K562 (cell line): ENCODE measurements around the gene PRRC2B. TPM values are rescaled to one million over a fixed set of nuclear protein-coding genes. Genes with fewer than 3 reads are reported as not detected.

Experiments
- CC2D1A ChIP-seq: fragments of 450-650 bp; IDR thresholded peaks from 2 replicates; pipeline ENCODE4 v1.6.1; 2017; ENCODE audit warnings: mild to moderate bottlenecking
- CCNT2 ChIP-seq: IDR thresholded peaks from 2 replicates; pipeline ENCODE4 v1.6.1; 2011; ENCODE audit warnings: borderline replicate concordance, low read depth, mild to moderate bottlenecking, moderate library complexity, mixed read lengths, low read length; ENCODE audit not compliant: insufficient read length; ENCODE audit errors: extremely low read depth
- CXXC5 ChIP-seq: fragments of 250-450 bp; sonication (Bioruptor Pico); IDR thresholded peaks from 2 replicates; pipeline ENCODE4 v1.8.0; 2022; ENCODE audit warnings: inconsistent platforms, mild to moderate bottlenecking, moderate library complexity
- E2F6 ChIP-seq, 2 experiments: IDR thresholded peaks; 2 replicates each; pipeline ENCODE4 v1.6.1; 2011; ENCODE audit warnings: borderline replicate concordance in 1 of 2, control low read depth in 1 of 2, low read depth in 1 of 2, low read length in 1 of 2, mild to moderate bottlenecking in 1 of 2, mixed read lengths in 1 of 2, moderate library complexity in 1 of 2; ENCODE audit not compliant: insufficient read depth in 1 of 2, insufficient read length in 1 of 2, poor library complexity in 1 of 2, severe bottlenecking in 1 of 2; ENCODE audit errors: extremely low read depth in 1 of 2
- EP300 ChIP-seq: IDR thresholded peaks from 2 replicates; pipeline ENCODE4 v1.6.1; 2012; ENCODE audit warnings: low read length, improper control_type of control experiment
- ETV5 ChIP-seq: sonication (generic); formaldehyde crosslinking; IDR thresholded peaks from 2 replicates; pipeline ENCODE4 v1.4.0; 2020; ENCODE audit warnings: low read depth, mild to moderate bottlenecking, missing genetic modification reagents
- FOXA3 ChIP-seq, 2 experiments: fragments of 450-650 bp in 1 of 2; sonication (generic) in 1 of 2; formaldehyde crosslinking; IDR thresholded peaks in 1 of 2; conservative IDR thresholded peaks in 1 of 2; 2 replicates each; pipeline versions ENCODE4 v1.4.0 to v1.8.0; 2020 to 2022; ENCODE audit warnings: mild to moderate bottlenecking in 2 of 2, missing genetic modification reagents in 1 of 2
- ID3 ChIP-seq, 2 experiments: fragments of 250-450 bp in 1 of 2; fragments of 450-650 bp in 1 of 2; sonication (Bioruptor Pico) in 1 of 2; IDR thresholded peaks; 2 replicates each; pipeline versions ENCODE4 v1.6.1 to v1.8.0; 2016 to 2021; ENCODE audit warnings: mild to moderate bottlenecking in 2 of 2, moderate library complexity in 2 of 2, missing compliant biosample characterization in 1 of 2, missing genetic modification characterization in 1 of 2
- MAZ ChIP-seq, 2 experiments: fragments of 450-650 bp in 1 of 2; sonication (generic) in 1 of 2; formaldehyde crosslinking; IDR thresholded peaks in 1 of 2; conservative IDR thresholded peaks in 1 of 2; 2 replicates each; pipeline versions ENCODE4 v1.4.0 to v1.5.0; 2020; ENCODE audit warnings: mild to moderate bottlenecking in 1 of 2, missing genetic modification reagents in 1 of 2
- MIER1 ChIP-seq: fragments of 450-650 bp; IDR thresholded peaks from 2 replicates; pipeline ENCODE4 v1.6.1; 2016; ENCODE audit warnings: antibody characterized with exemption, mild to moderate bottlenecking, low read depth
- MLLT1 ChIP-seq, 2 experiments: fragments of 450-650 bp; IDR thresholded peaks; 2 replicates each; pipeline ENCODE4 v1.6.1; 2016
- RNF219 ChIP-seq: fragments of 250-450 bp; sonication (Bioruptor Pico); IDR thresholded peaks from 2 replicates; pipeline ENCODE4 v1.5.0; 2022; ENCODE audit warnings: mild to moderate bottlenecking
- ZBTB33 ChIP-seq: sonication (generic); formaldehyde crosslinking; IDR thresholded peaks from 2 replicates; pipeline ENCODE4 v1.8.1; 2023; ENCODE audit warnings: mild to moderate bottlenecking, missing genetic modification reagents
- ZNF134 ChIP-seq: fragments of 250-450 bp; sonication (Bioruptor Pico); conservative IDR thresholded peaks from 2 replicates; pipeline ENCODE4 v1.4.0; 2020
- ZNF146 ChIP-seq: IDR thresholded peaks from one replicate; pipeline ENCODE4 v1.6.1; 2018; ENCODE audit warnings: missing compliant biosample characterization; ENCODE audit not compliant: unreplicated experiment
- ZNF175 ChIP-seq: fragments of 200-800 bp; sonication (Bioruptor generic); IDR thresholded peaks from 2 replicates; pipeline ENCODE4 v1.6.1; 2016; ENCODE audit warnings: low read depth, mild to moderate bottlenecking, missing genetic modification characterization, missing compliant biosample characterization
- ZNF263 ChIP-seq: sonication (generic); formaldehyde crosslinking; IDR thresholded peaks from 2 replicates; pipeline ENCODE4 v1.8.0; 2022; ENCODE audit warnings: mild to moderate bottlenecking, missing genetic modification reagents, borderline replicate concordance
- polyA plus RNA-seq, 8 experiments: library from polyadenylated mRNA; depleted of rRNA in 4 of 8; stranded (reverse) in 5 of 8; unstranded in 3 of 8; fragments of >200 nt; fragmentation: Nextera tagmentation in 2 of 8; fragmentation: Illumina TruSeq in 1 of 8; extraction: Ambion mirVana in 2 of 8; extraction: Trizol in 1 of 8; gene quantifications; 2 replicates each; pipeline versions ENCODE4 v1.2.1 to v1.2.3, GENCODE V29; 2011 to 2014; ENCODE audit warnings: inconsistent platforms in 1 of 8, missing spikeins in 1 of 8
- total RNA-seq, 7 experiments: library from RNA; depleted of rRNA in 6 of 7; stranded (reverse); fragments of >200 nt in 6 of 7; fragmentation: Illumina TruSeq in 2 of 7; extraction: Trizol in 2 of 7; gene quantifications; 2 replicates each; pipeline versions ENCODE4 v1.2.1 to v1.2.3, GENCODE V29; 2011 to 2021; ENCODE audit warnings: low replicate concordance in 1 of 7

Gene PRRC2B
- total and polyA plus RNA-seq, 9 of the 15 experiments (the other 6 are each of a cell fraction or from before 2014, with no cell fraction given), result 0.34 to 125 (median 30.9) TPM

GRCh38 chr9:131394464-131395156 is 724 bp downstream of the PRRC2B start (continued):
- no peak for TF ChIP-seq ZNF175 (CRISPR knock-in tag)
- TF ChIP-seq RNF219 (CRISPR knock-in tag), result no peak
- TF ChIP-seq MIER1, result no peak
- TF ChIP-seq CC2D1A, result no peak
- no peak for TF ChIP-seq ZNF134 (CRISPR knock-in tag)
- no peak for TF ChIP-seq ZBTB33 (CRISPR knock-in tag)
- TF ChIP-seq MLLT1 (IDR thresholded peaks at IDR 0.05), result peak in 1 of 2 experiments; percentile 77; a peak in 2 of 4 replicates
- no peak for TF ChIP-seq EP300
- TF ChIP-seq ETV5, result no peak
- TF ChIP-seq CCNT2, result peak; percentile 44
- no peak for TF ChIP-seq ID3 (CRISPR knock-in tag; IDR thresholded peaks at IDR 0.05)
- no peak for TF ChIP-seq ID3 (tag; IDR thresholded peaks at IDR 0.05)
- TF ChIP-seq ZNF146 (CRISPR knock-in tag), result no peak
- peak; percentile 51; the same call in 1 of the 2 replicates for TF ChIP-seq CXXC5
- TF ChIP-seq E2F6 (IDR thresholded peaks at IDR 0.05; ENCODE audit: borderline replicate concordance in 1 of 2, extremely low read depth in 1 of 2, insufficient read depth in 1 of 2, insufficient read length in 1 of 2, low read depth in 1 of 2, low read length in 1 of 2, poor library complexity in 1 of 2, severe bottlenecking in 1 of 2), result peak in 1 of 2 experiments; percentile 21
- TF ChIP-seq ZNF263 (CRISPR knock-in tag), result no peak
- TF ChIP-seq FOXA3 (CRISPR knock-in tag; conservative IDR thresholded peaks at IDR 0.05 in 1 of 2, IDR thresholded peaks at IDR 0.05 in 1 of 2), result no peak; a peak in 1 of 4 replicates
- TF ChIP-seq MAZ (CRISPR knock-in tag; conservative IDR thresholded peaks at IDR 0.05 in 1 of 2, IDR thresholded peaks at IDR 0.05 in 1 of 2), result peak; percentile 6 to 13; a peak in 2 of 4 replicates
